Neural crest cell (in vitro differentiated cells): ENCODE results near the gene RPN1. TPM values are rescaled to one million over a fixed set of nuclear protein-coding genes. Genes with fewer than 3 reads are reported as not detected.
"Not testable (repeated sequence)": the region's sequence is repeated elsewhere in the genome, so short reads cannot be mapped to it uniquely, and the experiment has no call there.

ENCODE experiments used
- DNase-seq: peaks from one replicate; pipeline ENCODE4 v3.0.0; 2021; ENCODE audit warnings: low read depth, mixed read lengths, low spot score
- H3K27ac Mint-ChIP-seq: one replicate; pipeline ENCODE4 v1.8.0; 2021; ENCODE audit warnings: mild to moderate bottlenecking, mixed read lengths; ENCODE audit not compliant: unreplicated experiment
- H3K27me3 Mint-ChIP-seq: 2 replicates; pipeline ENCODE4 v1.8.0; 2021; ENCODE audit warnings: low read depth, mild to moderate bottlenecking, mixed read lengths
- H3K36me3 Mint-ChIP-seq: 2 replicates; pipeline ENCODE4 v1.8.0; 2021; ENCODE audit warnings: low read depth, mild to moderate bottlenecking, mixed read lengths
- H3K4me1 Mint-ChIP-seq: 2 replicates; pipeline ENCODE4 v1.8.0; 2021; ENCODE audit warnings: mixed read lengths
- H3K4me3 Mint-ChIP-seq: one replicate; pipeline ENCODE4 v1.8.0; 2021; ENCODE audit warnings: mild to moderate bottlenecking, mixed read lengths
- H3K9me3 Mint-ChIP-seq: 2 replicates; pipeline ENCODE4 v1.8.0; 2021; ENCODE audit warnings: mixed read lengths
- CTCF ChIP-seq: fragments of 200-600 bp; sonication (generic); conservative IDR thresholded peaks from 2 replicates; pipeline ENCODE4 v1.5.0; 2021; ENCODE audit warnings: antibody characterized with exemption, mild to moderate bottlenecking
- total RNA-seq: library from RNA; stranded (reverse); gene quantifications from 2 replicates; pipeline ENCODE4 v1.2.1, GENCODE V29; 2021

RPN1 gene
- total RNA-seq, 1 donor from 2014 or later, result 166 TPM

GRCh38 chr3:128592864-128593263 lies 57.8 kb downstream of the RPN1 start:
- Mint-ChIP-seq H3K4me3 (no peak overlapping the region), H3K36me3 (peaks cover 5% of the 10 kb centered on the region), H3K9me3 (peaks cover 8% of the 10 kb centered on the region), H3K4me1 (peaks cover 10% of the 10 kb centered on the region), H3K27ac (no peak overlapping the region), H3K27me3 (no peaks in the 10 kb centered on the region)
- DNase-seq, result no peak
- TF ChIP-seq CTCF, result no peak

GRCh38 chr3:128591738-128592426 lies 58.7 kb downstream of the RPN1 start:
- no peak overlapping the region for H3K27ac Mint-ChIP-seq
- no peak for DNase-seq
- H3K4me3 Mint-ChIP-seq, result no peak overlapping the region
- H3K36me3 Mint-ChIP-seq, result peaks cover 5% of the 10 kb centered on the region
- TF ChIP-seq CTCF, result no peak
- peaks cover 8% of the 10 kb centered on the region for H3K9me3 Mint-ChIP-seq
- H3K27me3 Mint-ChIP-seq, result no peaks in the 10 kb centered on the region
- peaks cover 10% of the 10 kb centered on the region for H3K4me1 Mint-ChIP-seq

GRCh38 chr3:128590948-128591347 lies 59.7 kb downstream of the RPN1 start:
- peaks cover 10% of the 10 kb centered on the region for H3K4me1 Mint-ChIP-seq
- TF ChIP-seq CTCF, result no peak
- H3K27ac Mint-ChIP-seq, result no peak overlapping the region
- H3K36me3 Mint-ChIP-seq, result peaks cover 5% of the 10 kb centered on the region
- DNase-seq, result no peak
- no peaks in the 10 kb centered on the region for H3K27me3 Mint-ChIP-seq
- no peak overlapping the region for H3K4me3 Mint-ChIP-seq
- peaks cover 8% of the 10 kb centered on the region for H3K9me3 Mint-ChIP-seq

GRCh38 chr3:128589985-128590384 lies 60.6 kb downstream of the RPN1 start:
- not testable (repeated sequence) for H3K4me1 Mint-ChIP-seq, H3K4me3 Mint-ChIP-seq, H3K27me3 Mint-ChIP-seq, H3K36me3 Mint-ChIP-seq, H3K27ac Mint-ChIP-seq, DNase-seq, H3K9me3 Mint-ChIP-seq

GRCh38 chr3:128588147-128588546 lies 62.5 kb downstream of the RPN1 start:
- Mint-ChIP-seq H3K36me3 (peaks cover 5% of the 10 kb centered on the region), H3K4me3 (no peak overlapping the region), H3K9me3 (peaks cover 8% of the 10 kb centered on the region), H3K27ac (no peak overlapping the region), H3K4me1 (peaks cover 4% of the 10 kb centered on the region), H3K27me3 (no peaks in the 10 kb centered on the region)
- no peak for DNase-seq
- no peak for TF ChIP-seq CTCF

GRCh38 chr3:128587391-128587790 lies 63.2 kb downstream of the RPN1 start:
- Mint-ChIP-seq H3K27me3 (no peaks in the 10 kb centered on the region), H3K9me3 (peaks cover 8% of the 10 kb centered on the region), H3K4me3 (no peak overlapping the region), H3K27ac (no peak overlapping the region), H3K36me3 (peaks cover 5% of the 10 kb centered on the region), H3K4me1 (no peaks in the 10 kb centered on the region)
- TF ChIP-seq CTCF, result no peak
- no peak for DNase-seq

- H3K27me3 Mint-ChIP-seq, H3K9me3 Mint-ChIP-seq, H3K4me1 Mint-ChIP-seq, H3K36me3 Mint-ChIP-seq, DNase-seq, H3K27ac Mint-ChIP-seq, H3K4me3 Mint-ChIP-seq: not testable (repeated sequence)
These were observed 63.7 kb downstream of the RPN1 start for GRCh38 chr3:128586932-128587331.

- H3K27ac Mint-ChIP-seq, H3K27me3 Mint-ChIP-seq, H3K4me3 Mint-ChIP-seq, DNase-seq, H3K9me3 Mint-ChIP-seq, H3K4me1 Mint-ChIP-seq, H3K36me3 Mint-ChIP-seq: not testable (repeated sequence)
These were observed 64.2 kb downstream of the RPN1 start for GRCh38 chr3:128586391-128586790.
